Mammary epithelial cell (primary cell): ENCODE measurements around the gene OR2M2.

ENCODE experiments used
- EZH2 ChIP-seq: IDR thresholded peaks from 2 replicates; pipeline ENCODE4 v1.6.1; 2012; ENCODE audit warnings: low read length, inconsistent platforms, borderline replicate concordance
- TF ChIP-seq, protein P1 (sequence below), 2 donors: IDR thresholded peaks in 1 of 2; conservative IDR thresholded peaks in 1 of 2; 2 replicates each; pipeline ENCODE4 v1.5.1; 2011 to 2012; ENCODE audit warnings: inconsistent platforms in 2 of 2, low read length in 2 of 2, mild to moderate bottlenecking in 2 of 2, control low read depth in 1 of 2, low read depth in 1 of 2; ENCODE audit not compliant: insufficient read depth in 1 of 2; ENCODE audit errors: extremely low read depth in 1 of 2

DNA sequence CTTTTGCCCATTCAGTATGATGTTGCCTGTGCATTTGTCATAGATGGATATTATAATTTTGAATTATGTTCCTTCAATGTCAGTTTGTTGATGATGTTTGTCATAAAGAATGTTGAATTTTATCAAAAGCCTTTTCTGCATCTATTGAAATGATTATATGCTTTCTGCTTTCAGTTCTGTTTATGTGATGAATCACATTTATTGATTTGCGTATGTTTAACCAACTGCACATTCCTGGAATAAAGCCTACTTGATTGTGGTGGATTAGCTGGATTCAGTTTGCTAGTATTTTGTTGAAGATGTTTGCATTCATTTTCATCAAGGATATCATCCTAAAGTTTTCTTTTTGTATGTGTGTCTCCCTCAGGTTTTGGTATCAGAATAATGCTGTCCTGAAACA, 50.9 kb downstream of the OR2M2 start:
- TF ChIP-seq, protein P1, sequence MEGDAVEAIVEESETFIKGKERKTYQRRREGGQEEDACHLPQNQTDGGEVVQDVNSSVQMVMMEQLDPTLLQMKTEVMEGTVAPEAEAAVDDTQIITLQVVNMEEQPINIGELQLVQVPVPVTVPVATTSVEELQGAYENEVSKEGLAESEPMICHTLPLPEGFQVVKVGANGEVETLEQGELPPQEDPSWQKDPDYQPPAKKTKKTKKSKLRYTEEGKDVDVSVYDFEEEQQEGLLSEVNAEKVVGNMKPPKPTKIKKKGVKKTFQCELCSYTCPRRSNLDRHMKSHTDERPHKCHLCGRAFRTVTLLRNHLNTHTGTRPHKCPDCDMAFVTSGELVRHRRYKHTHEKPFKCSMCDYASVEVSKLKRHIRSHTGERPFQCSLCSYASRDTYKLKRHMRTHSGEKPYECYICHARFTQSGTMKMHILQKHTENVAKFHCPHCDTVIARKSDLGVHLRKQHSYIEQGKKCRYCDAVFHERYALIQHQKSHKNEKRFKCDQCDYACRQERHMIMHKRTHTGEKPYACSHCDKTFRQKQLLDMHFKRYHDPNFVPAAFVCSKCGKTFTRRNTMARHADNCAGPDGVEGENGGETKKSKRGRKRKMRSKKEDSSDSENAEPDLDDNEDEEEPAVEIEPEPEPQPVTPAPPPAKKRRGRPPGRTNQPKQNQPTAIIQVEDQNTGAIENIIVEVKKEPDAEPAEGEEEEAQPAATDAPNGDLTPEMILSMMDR (conservative IDR thresholded peaks at IDR 0.05 in 1 of 2, IDR thresholded peaks at IDR 0.05 in 1 of 2; ENCODE audit: extremely low read depth in 1 of 2, insufficient read depth in 1 of 2, low read depth in 1 of 2, low read length in 2 of 2), result no peak
- no peak for TF ChIP-seq EZH2
